ENCODE measurements around the gene RBP3. TPM values are rescaled to one million over a fixed set of nuclear protein-coding genes. Genes with fewer than 3 reads are reported as not detected.

RBP3 gene
- total RNA-seq, 2 donors from 2014 or later: not detected

GRCh38 chr10:47331954-47332353 is 16.2 kb upstream of the RBP3 start:
- Histone ChIP-seq H3K4me3 (no peak overlapping the region), H3K27me3 (replicated peaks; ENCODE audit: insufficient read depth) (no peaks in the 10 kb centered on the region), H3K36me3 (no peaks in the 10 kb centered on the region), H3K4me1 (ENCODE audit: control insufficient read depth in 1 of 2, low read depth in 2 of 2) (peaks cover 0 to 2% of the 10 kb centered on the region in 2 donors), H3K9me3 (no peaks in the 10 kb centered on the region), H3K27ac (no peak overlapping the region)
- ATAC-seq (ENCODE audit: insufficient number of reproducible peaks, low FRiP score, low read depth): no peak
- no peak for TF ChIP-seq CTCF (IDR thresholded peaks at IDR 0.05)
- DNase-seq (ENCODE audit: low spot score): no peak

GRCh38 chr10:47332371-47332770 is 15.8 kb upstream of the RBP3 start:
- ATAC-seq (ENCODE audit: insufficient number of reproducible peaks, low FRiP score, low read depth) (no peak), DNase-seq (ENCODE audit: low spot score) (no peak)
- Histone ChIP-seq H3K27ac (no peak overlapping the region), H3K27me3 (replicated peaks; ENCODE audit: insufficient read depth) (no peaks in the 10 kb centered on the region), H3K4me1 (ENCODE audit: control insufficient read depth in 1 of 2, low read depth in 2 of 2) (peaks cover 0 to 6% of the 10 kb centered on the region in 2 donors), H3K36me3 (no peaks in the 10 kb centered on the region), H3K9me3 (no peaks in the 10 kb centered on the region), H3K4me3 (no peak overlapping the region)
- no peak for TF ChIP-seq CTCF (IDR thresholded peaks at IDR 0.05)

- Histone ChIP-seq H3K4me1 (ENCODE audit: control insufficient read depth in 1 of 2, low read depth in 2 of 2) (peaks cover 0 to 6% of the 10 kb centered on the region in 2 donors), H3K36me3 (no peaks in the 10 kb centered on the region), H3K27ac (no peak overlapping the region), H3K27me3 (replicated peaks; ENCODE audit: insufficient read depth) (no peaks in the 10 kb centered on the region), H3K9me3 (no peaks in the 10 kb centered on the region), H3K4me3 (no peak overlapping the region)
- DNase-seq (ENCODE audit: low spot score) (no peak), ATAC-seq (ENCODE audit: insufficient number of reproducible peaks, low FRiP score, low read depth) (no peak)
- TF ChIP-seq CTCF (IDR thresholded peaks at IDR 0.05): no peak
Observed at GRCh38 chr10:47332946-47333345, 15.2 kb upstream of the RBP3 start.

GRCh38 chr10:47333532-47333931 is 14.6 kb upstream of the RBP3 start:
- Histone ChIP-seq H3K4me3 (no peak overlapping the region), H3K27me3 (replicated peaks; ENCODE audit: insufficient read depth) (no peaks in the 10 kb centered on the region), H3K4me1 (ENCODE audit: control insufficient read depth in 1 of 2, low read depth in 2 of 2) (peaks cover 0 to 6% of the 10 kb centered on the region in 2 donors), H3K9me3 (no peaks in the 10 kb centered on the region), H3K27ac (no peak overlapping the region), H3K36me3 (no peaks in the 10 kb centered on the region)
- no peak for ATAC-seq (ENCODE audit: insufficient number of reproducible peaks, low FRiP score, low read depth)
- no peak for TF ChIP-seq CTCF (IDR thresholded peaks at IDR 0.05)
- no peak for DNase-seq (ENCODE audit: low spot score)

- H3K9me3 ChIP-seq: no peaks in the 10 kb centered on the region
- H3K27ac ChIP-seq: no peak overlapping the region
- H3K36me3 ChIP-seq: no peaks in the 10 kb centered on the region
- TF ChIP-seq CTCF (IDR thresholded peaks at IDR 0.05): no peak
- no peak overlapping the region for H3K4me3 ChIP-seq
- no peaks in the 10 kb centered on the region for H3K27me3 ChIP-seq (replicated peaks; ENCODE audit: insufficient read depth)
- ATAC-seq (ENCODE audit: insufficient number of reproducible peaks, low FRiP score, low read depth) (no peak), DNase-seq (ENCODE audit: low spot score) (no peak)
- peaks cover 0 to 6% of the 10 kb centered on the region in 2 donors for H3K4me1 ChIP-seq (ENCODE audit: control insufficient read depth in 1 of 2, low read depth in 2 of 2)
Observed at GRCh38 chr10:47334466-47335295, 13.5 kb upstream of the RBP3 start.

Data from thoracic aorta (tissue), 2 donors.